HCT116 (cell line): ENCODE measurements around the gene SLC2A14.

Experiments used
- CEBPB ChIP-seq: IDR thresholded peaks from 2 replicates; pipeline ENCODE4 v1.6.1; 2012; ENCODE audit warnings: low read depth
- CTCF ChIP-seq, 3 experiments: fragments of 200-600 bp in 1 of 3; sonication (generic) in 1 of 3; IDR thresholded peaks in 2 of 3; conservative IDR thresholded peaks in 1 of 3; 2 replicates each; pipeline ENCODE4 v1.5.1; 2012 to 2017; ENCODE audit warnings: low read depth in 2 of 3, low read length in 2 of 3, antibody characterized with exemption in 1 of 3, borderline replicate concordance in 1 of 3, control low read depth in 1 of 3, mild to moderate bottlenecking in 1 of 3, mixed read lengths in 1 of 3, mixed run types in 1 of 3, moderate library complexity in 1 of 3; ENCODE audit not compliant: insufficient read depth in 1 of 3
- EGR1 ChIP-seq: IDR thresholded peaks from 2 replicates; pipeline ENCODE4 v1.6.1; 2012; ENCODE audit warnings: low read depth
- POLR2AphosphoS5 ChIP-seq: IDR thresholded peaks from 2 replicates; pipeline ENCODE4 v1.6.1; 2011; ENCODE audit warnings: mild to moderate bottlenecking, low read depth, low read length, moderate library complexity
- RAD21 ChIP-seq: IDR thresholded peaks from 2 replicates; pipeline ENCODE4 v1.6.1; 2012; ENCODE audit warnings: low read depth, mild to moderate bottlenecking
- TCF7L2 ChIP-seq: IDR thresholded peaks from 2 replicates; pipeline ENCODE4 v1.7.0; 2011; ENCODE audit warnings: borderline replicate concordance, inconsistent platforms; ENCODE audit not compliant: insufficient read depth, insufficient read length; ENCODE audit errors: extremely low read depth
- YY1 ChIP-seq: IDR thresholded peaks from 2 replicates; pipeline ENCODE4 v1.6.1; 2011; ENCODE audit warnings: low read length, low read depth, moderate library complexity, mild to moderate bottlenecking; ENCODE audit not compliant: insufficient replicate concordance; ENCODE audit errors: extremely low read depth
- ZBTB33 ChIP-seq: IDR thresholded peaks from 2 replicates; pipeline ENCODE4 v1.6.1; 2011; ENCODE audit warnings: mild to moderate bottlenecking, low read length, moderate library complexity; ENCODE audit not compliant: insufficient replicate concordance; ENCODE audit errors: extremely low read depth

GRCh38 chr12:7857971-7858370 lies 14.7 kb downstream of the SLC2A14 start:
- TF ChIP-seq TCF7L2 (no peak), EGR1 (no peak), ZBTB33 (no peak), POLR2AphosphoS5 (no peak), CEBPB (no peak), CTCF (IDR thresholded peaks at IDR 0.05 in 2 of 3, conservative IDR thresholded peaks at IDR 0.05 in 1 of 3; ENCODE audit: borderline replicate concordance in 1 of 3, insufficient read depth in 1 of 3, low read depth in 2 of 3, low read length in 2 of 3) (no peak), YY1 (no peak), RAD21 (no peak)
